Fibroblast of mammary gland (primary cell): ENCODE results near the gene GPR143.

Experiments
- DNase-seq: peaks from one replicate; pipeline ENCODE4 v3.0.0-alpha.2; 2010; ENCODE audit warnings: low read depth
- H3K4me3 ChIP-seq: 2 replicates; pipeline ENCODE4 v1.5.1; 2011; ENCODE audit warnings: low read depth, mild to moderate bottlenecking, low read length, moderate library complexity; ENCODE audit not compliant: control insufficient read depth
- TF ChIP-seq, protein P1 (sequence below): conservative IDR thresholded peaks from 2 replicates; pipeline ENCODE4 v1.5.1; 2011; ENCODE audit warnings: low read depth, low read length, inconsistent platforms; ENCODE audit not compliant: control insufficient read depth, insufficient read depth

The GPR143 gene

GRCh38 chrX:9704876-9705465, 60.7 kb downstream of the GPR143 start:
- TF ChIP-seq, protein P1, sequence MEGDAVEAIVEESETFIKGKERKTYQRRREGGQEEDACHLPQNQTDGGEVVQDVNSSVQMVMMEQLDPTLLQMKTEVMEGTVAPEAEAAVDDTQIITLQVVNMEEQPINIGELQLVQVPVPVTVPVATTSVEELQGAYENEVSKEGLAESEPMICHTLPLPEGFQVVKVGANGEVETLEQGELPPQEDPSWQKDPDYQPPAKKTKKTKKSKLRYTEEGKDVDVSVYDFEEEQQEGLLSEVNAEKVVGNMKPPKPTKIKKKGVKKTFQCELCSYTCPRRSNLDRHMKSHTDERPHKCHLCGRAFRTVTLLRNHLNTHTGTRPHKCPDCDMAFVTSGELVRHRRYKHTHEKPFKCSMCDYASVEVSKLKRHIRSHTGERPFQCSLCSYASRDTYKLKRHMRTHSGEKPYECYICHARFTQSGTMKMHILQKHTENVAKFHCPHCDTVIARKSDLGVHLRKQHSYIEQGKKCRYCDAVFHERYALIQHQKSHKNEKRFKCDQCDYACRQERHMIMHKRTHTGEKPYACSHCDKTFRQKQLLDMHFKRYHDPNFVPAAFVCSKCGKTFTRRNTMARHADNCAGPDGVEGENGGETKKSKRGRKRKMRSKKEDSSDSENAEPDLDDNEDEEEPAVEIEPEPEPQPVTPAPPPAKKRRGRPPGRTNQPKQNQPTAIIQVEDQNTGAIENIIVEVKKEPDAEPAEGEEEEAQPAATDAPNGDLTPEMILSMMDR = no peak
- DNase-seq = no peak
- H3K4me3 ChIP-seq = no peak overlapping the region

GRCh38 chrX:9703406-9703805, 62.2 kb downstream of the GPR143 start:
- no peak for DNase-seq
- no peak overlapping the region for H3K4me3 ChIP-seq
- TF ChIP-seq, protein P1 = no peak

GRCh38 chrX:9701790-9702189, 63.9 kb downstream of the GPR143 start:
- no peak overlapping the region for H3K4me3 ChIP-seq
- TF ChIP-seq, protein P1 = no peak
- DNase-seq = no peak

GRCh38 chrX:9700555-9700954, 65.1 kb downstream of the GPR143 start:
- TF ChIP-seq, protein P1 = no peak

DNA sequence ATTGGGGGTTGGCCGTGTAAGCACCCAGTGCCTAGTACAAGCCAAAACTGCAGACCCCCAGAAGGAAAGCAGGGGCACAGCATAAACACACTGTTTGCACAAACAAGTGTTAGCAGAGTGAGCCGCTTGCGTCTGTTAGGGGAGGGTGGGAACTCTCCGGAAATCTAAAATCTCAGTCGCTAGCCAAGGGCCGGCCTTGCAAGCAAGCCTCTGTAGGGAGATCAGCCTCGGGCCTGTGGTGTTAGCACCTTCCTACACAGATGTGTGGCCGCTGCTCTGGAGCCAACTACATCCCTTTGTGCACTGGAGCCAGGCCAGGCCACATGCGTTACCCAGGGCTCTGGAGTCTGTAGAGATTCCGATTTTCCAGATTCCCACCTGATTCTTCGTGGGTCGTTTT, 67.1 kb downstream of the GPR143 start:
- DNase-seq = no peak
- TF ChIP-seq, protein P1 = no peak

More at GRCh38 chrX:9700555-9700954, 65.1 kb downstream of the GPR143 start:
- DNase-seq = no peak
- no peak overlapping the region for H3K4me3 ChIP-seq

DNA sequence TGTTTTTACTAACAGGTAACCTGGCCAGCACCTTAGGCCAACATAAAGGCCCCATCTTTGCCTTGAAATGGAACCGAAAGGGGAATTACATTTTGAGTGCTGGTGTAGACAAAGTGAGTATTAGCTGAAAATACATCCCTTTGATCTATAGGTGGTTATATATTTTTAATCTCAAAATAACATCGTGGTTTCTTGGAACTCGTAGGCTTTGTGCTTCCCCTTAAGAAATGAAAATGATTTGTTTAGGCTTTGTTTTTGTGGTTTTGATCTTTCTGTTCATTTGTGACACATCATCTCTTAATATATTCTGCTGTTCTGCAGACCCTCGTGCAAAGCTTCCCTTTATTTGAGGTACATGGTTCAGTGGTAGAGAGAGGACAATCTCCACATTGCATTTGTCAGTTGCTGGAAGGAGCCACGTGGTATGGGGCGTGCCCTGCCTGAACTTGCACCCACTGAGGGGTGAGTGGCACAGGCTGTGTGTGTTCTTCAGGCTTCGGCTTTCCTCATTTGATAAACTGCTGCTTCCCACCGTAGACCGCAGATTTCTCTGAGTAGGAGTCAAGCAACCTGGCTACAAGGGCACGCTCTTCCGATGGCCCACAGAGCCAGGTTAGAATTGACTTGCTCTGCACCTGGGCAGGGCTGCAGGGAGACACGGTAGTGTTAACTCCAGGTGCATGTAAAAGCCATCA, 72.2 kb downstream of the GPR143 start:
- TF ChIP-seq, protein P1 = no peak
- no peak for DNase-seq
- no peak overlapping the region for H3K4me3 ChIP-seq

More for the DNA sequence above, 67.1 kb downstream of the GPR143 start:
- H3K4me3 ChIP-seq = no peak overlapping the region
